A549 (cell line): Measurements from ENCODE around the gene C3orf85. TPM values are rescaled to one million over a fixed set of nuclear protein-coding genes. Genes with fewer than 3 reads are reported as not detected.

Experiments used
- ATAC-seq, 2 experiments: fragments of 200-7000 bp in 1 of 2; fragments of >200 bp in 1 of 2; cut with Nextera tagmentation in 1 of 2; cut with Tn5 transposase in 1 of 2; 3 replicates each; pipeline versions ENCODE4 v1.8.0 to v1.9.1; 2018 to 2020; ENCODE audit warnings: mild to moderate bottlenecking in 1 of 2, moderate library complexity in 1 of 2
- CTCF ChIA-PET: fragments of 300-600 bp; sonication (Branson Sonifier 250); formaldehyde crosslinking; extraction: SDS; loops from one replicate; lab custom pipeline; 2021; ENCODE audit warnings: antibody characterized with exemption, inconsistent platforms; lab: Yijun Ruan, JAX
- POLR2A ChIA-PET: fragments of 350-600 bp; formaldehyde crosslinking; extraction: SDS; loops from one replicate; lab custom pipeline; 2021; ENCODE audit warnings: antibody characterized with exemption, inconsistent platforms; lab: Yijun Ruan, JAX
- DNase-seq, 2 experiments: peaks; one replicate each; pipeline versions ENCODE4 v3.0.0 to v3.0.0-alpha.2; 2011 to 2016; ENCODE audit warnings: low read depth in 1 of 2, low spot score in 1 of 2
- FAIRE-seq: peaks from 2 replicates; lab custom pipeline; 2011; peaks lifted over from hg19 to GRCh38; lab: Jason Lieb, UNC
- H3K27ac ChIP-seq, 2 experiments: fragments of >200 bp; sonication (Bioruptor Twin); formaldehyde crosslinking; 3 replicates each; pipeline ENCODE4 v1.5.1; 2016 to 2017
- H3K4me1 ChIP-seq: fragments of >200 bp; sonication (Bioruptor Twin); formaldehyde crosslinking; 3 replicates; pipeline ENCODE4 v1.6.1; 2016
- H3K4me2 ChIP-seq: fragments of >200 bp; sonication (Bioruptor Twin); formaldehyde crosslinking; 3 replicates; pipeline ENCODE4 v1.6.1; 2016
- H3K4me3 ChIP-seq: fragments of >200 bp; sonication (Bioruptor Twin); formaldehyde crosslinking; 3 replicates; pipeline ENCODE4 v1.5.1; 2016
- H3K9me3 ChIP-seq: fragments of >200 bp; sonication (Bioruptor Twin); formaldehyde crosslinking; 3 replicates; pipeline ENCODE4 v1.6.1; 2016
- CBX2 ChIP-seq: fragments of 200-600 bp; sonication (generic); IDR thresholded peaks from 2 replicates; pipeline ENCODE4 v1.6.1; 2016; ENCODE audit warnings: low read depth, mild to moderate bottlenecking, borderline replicate concordance
- CBX8 ChIP-seq: fragments of 200-600 bp; sonication (generic); IDR thresholded peaks from 2 replicates; pipeline ENCODE4 v1.6.1; 2016
- CHD2 ChIP-seq: fragments of 150-350 bp; IDR thresholded peaks from 2 replicates; pipeline ENCODE4 v1.6.1; 2014; ENCODE audit warnings: low read length; ENCODE audit not compliant: partially characterized antibody
- E2F6 ChIP-seq: IDR thresholded peaks from 2 replicates; pipeline ENCODE4 v1.6.1; 2012; ENCODE audit warnings: low read depth, borderline replicate concordance
- EHF ChIP-seq: fragments of 250-450 bp; sonication (Bioruptor Pico); IDR thresholded peaks from 2 replicates; pipeline ENCODE4 v1.5.0; 2020; ENCODE audit warnings: mild to moderate bottlenecking
- HEYL ChIP-seq: fragments of 250-450 bp; sonication (Bioruptor Pico); IDR thresholded peaks from 2 replicates; pipeline ENCODE4 v1.8.0; 2021; ENCODE audit warnings: mild to moderate bottlenecking, moderate library complexity
- HMGXB4 ChIP-seq: fragments of 250-450 bp; sonication (Bioruptor Pico); IDR thresholded peaks from 2 replicates; pipeline ENCODE4 v1.5.0; 2021; ENCODE audit warnings: mild to moderate bottlenecking, moderate library complexity, borderline replicate concordance
- HOXA7 ChIP-seq: fragments of 250-450 bp; sonication (Bioruptor Pico); IDR thresholded peaks from 2 replicates; pipeline ENCODE4 v1.5.0; 2020; ENCODE audit warnings: mild to moderate bottlenecking, moderate library complexity
- KDM1A ChIP-seq: fragments of 200-600 bp; sonication (generic); IDR thresholded peaks from 2 replicates; pipeline ENCODE4 v1.6.1; 2016; ENCODE audit warnings: low read depth, mild to moderate bottlenecking
- MAZ ChIP-seq: fragments of 150-350 bp; IDR thresholded peaks from 2 replicates; pipeline ENCODE4 v1.6.1; 2014; ENCODE audit warnings: antibody characterized with exemption, low read depth, low read length, borderline replicate concordance
- NFE2L2 ChIP-seq: fragments of 150-350 bp; conservative IDR thresholded peaks from 2 replicates; pipeline ENCODE4 v1.6.1; 2014; ENCODE audit warnings: low read length
- NR3C1 ChIP-seq: fragments of >200 bp; sonication (Bioruptor Twin); formaldehyde crosslinking; IDR thresholded peaks from 3 replicates; pipeline ENCODE4 v1.6.1; 2017
- PBX3 ChIP-seq: IDR thresholded peaks from 2 replicates; pipeline ENCODE4 v1.6.1; 2012
- PHF8 ChIP-seq: fragments of 200-600 bp; sonication (generic); IDR thresholded peaks from 2 replicates; pipeline ENCODE4 v1.6.1; 2016; ENCODE audit warnings: low read depth, mild to moderate bottlenecking, antibody characterized with exemption, moderate library complexity, borderline replicate concordance
- POLR2A ChIP-seq: IDR thresholded peaks from 2 replicates; pipeline ENCODE4 v1.6.1; 2012; ENCODE audit warnings: mild to moderate bottlenecking, low read length
- RARB ChIP-seq: fragments of 250-450 bp; sonication (Bioruptor Pico); IDR thresholded peaks from 2 replicates; pipeline ENCODE4 v1.8.0; 2021; ENCODE audit warnings: mild to moderate bottlenecking, moderate library complexity
- SREBF2 ChIP-seq: fragments of 450-650 bp; IDR thresholded peaks from 2 replicates; pipeline ENCODE4 v1.6.1; 2014; ENCODE audit warnings: mild to moderate bottlenecking, moderate library complexity
- ZFP36 ChIP-seq: fragments of 450-650 bp; IDR thresholded peaks from 2 replicates; pipeline ENCODE4 v1.6.1; 2014; ENCODE audit warnings: borderline replicate concordance; ENCODE audit not compliant: partially characterized antibody
- ZSCAN20 ChIP-seq: fragments of 250-450 bp; sonication (Bioruptor Pico); IDR thresholded peaks from 2 replicates; pipeline ENCODE4 v1.8.0; 2022; ENCODE audit warnings: mild to moderate bottlenecking, moderate library complexity
- WGBS: methylation state at CpG from one replicate; pipeline ENCODE4 v1.1.6; 2017; ENCODE audit errors: missing lambda C conversion rate; 5-methylcytosine and 5-hydroxymethylcytosine counted together
- polyA plus RNA-seq, 4 experiments: library from polyadenylated mRNA; depleted of rRNA in 3 of 4; stranded (reverse); fragments of >200 nt; fragmentation: RNase III in 1 of 4; extraction: RNeasy Plus Mini Kit Qiagen cat#74134 plus additional on column Dnase treatment in 1 of 4; gene quantifications; 2 replicates in 3 of 4; 3 replicates in 1 of 4; pipeline ENCODE4 v1.2.3, GENCODE V29; 2011 to 2017

C3orf85 gene
- polyA plus RNA-seq, 2 of the 4 experiments (the other 2 are of a cell fraction), result not detected

DNA sequence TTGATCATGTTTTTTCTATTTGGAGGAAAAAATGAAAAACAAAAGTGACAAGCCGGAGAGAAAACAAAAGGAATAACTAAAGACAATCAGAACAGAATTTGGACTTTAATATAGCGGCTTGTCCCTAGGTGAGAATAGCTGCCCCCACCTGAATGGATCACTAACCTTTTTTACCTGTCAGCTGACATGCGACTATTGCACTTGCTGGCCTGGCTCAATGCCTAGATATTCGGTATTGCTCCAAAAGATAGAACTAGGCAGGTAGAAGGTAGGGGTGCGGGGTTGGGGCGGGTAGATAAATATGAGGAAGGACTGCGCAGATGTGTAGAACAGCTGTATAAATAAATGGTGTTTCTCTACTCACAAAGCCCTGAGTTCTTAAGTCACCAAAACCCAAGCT, 17.9 kb upstream of the C3orf85 start:
- CTCF ChIA-PET, result no interaction called here
- no peak for FAIRE-seq

DNA sequence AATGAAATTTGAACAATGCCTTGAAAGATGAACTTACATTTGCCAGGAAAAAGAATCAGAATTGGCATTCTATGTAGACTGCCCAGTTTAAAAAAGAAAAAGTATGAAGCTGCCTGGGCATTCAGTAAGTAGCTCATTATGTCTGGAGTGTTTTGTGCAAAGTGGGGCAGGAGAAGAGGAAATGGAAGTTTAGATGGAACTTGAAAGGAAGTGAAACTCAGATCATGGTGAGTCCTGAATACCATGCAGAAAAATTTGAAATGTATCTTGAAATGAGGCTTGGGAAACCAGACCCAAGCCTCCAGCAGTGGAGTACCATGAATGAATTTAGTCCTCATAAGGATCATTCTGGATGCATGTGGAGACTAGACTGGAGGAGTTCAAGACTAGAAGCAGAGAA, 13.8 kb upstream of the C3orf85 start:
- no peak for FAIRE-seq

More for the DNA sequence above, 17.9 kb upstream of the C3orf85 start:
- WGBS, result 67% methylated on average over 6 of the region's 7 CpGs
- no peaks in the 10 kb centered on the region for H3K4me1 ChIP-seq
- DNase-seq (no peak), ATAC-seq (no peak)
- H3K4me2 ChIP-seq, result no peak overlapping the region
- no peak overlapping the region for H3K4me3 ChIP-seq
- H3K27ac ChIP-seq, result no peak overlapping the region
- TF ChIP-seq HMGXB4 (CRISPR knock-in tag), result no peak
- no peak for TF ChIP-seq PBX3
- no peak for TF ChIP-seq RARB (CRISPR knock-in tag)
- TF ChIP-seq MAZ, result no peak
- no peak for TF ChIP-seq KDM1A
- POLR2A ChIA-PET, result no interaction called here
- H3K9me3 ChIP-seq, result no peaks in the 10 kb centered on the region

More for the DNA sequence above, 13.8 kb upstream of the C3orf85 start:
- ATAC-seq (no peak), DNase-seq (no peak)
- no peak overlapping the region for H3K27ac ChIP-seq
- TF ChIP-seq CBX2 (no peak), NFE2L2 (no peak), EHF (no peak), HOXA7 (CRISPR knock-in tag) (no peak), ZFP36 (no peak), CBX8 (no peak), HEYL (CRISPR knock-in tag) (no peak), CHD2 (no peak), RARB (CRISPR knock-in tag) (no peak), ZSCAN20 (no peak), HMGXB4 (CRISPR knock-in tag) (no peak), E2F6 (no peak), PBX3 (no peak), POLR2A (no peak), PHF8 (no peak), SREBF2 (no peak), NR3C1 (no peak)
- CTCF ChIA-PET, result interaction anchor here (0.6 kb wide), 1 partner anchor 8 kb away, joined by 3 read pairs; no protein-coding TSS in a partner anchor
- H3K4me2 ChIP-seq, result no peak overlapping the region
- H3K9me3 ChIP-seq, result no peaks in the 10 kb centered on the region
- no peak overlapping the region for H3K4me3 ChIP-seq
- POLR2A ChIA-PET, result no interaction called here
- H3K4me1 ChIP-seq, result peaks cover 9% of the 10 kb centered on the region; the same call in 2 of the 3 replicates
